ENCODE data around the gene SLC24A4.

The SLC24A4 gene

DNA sequence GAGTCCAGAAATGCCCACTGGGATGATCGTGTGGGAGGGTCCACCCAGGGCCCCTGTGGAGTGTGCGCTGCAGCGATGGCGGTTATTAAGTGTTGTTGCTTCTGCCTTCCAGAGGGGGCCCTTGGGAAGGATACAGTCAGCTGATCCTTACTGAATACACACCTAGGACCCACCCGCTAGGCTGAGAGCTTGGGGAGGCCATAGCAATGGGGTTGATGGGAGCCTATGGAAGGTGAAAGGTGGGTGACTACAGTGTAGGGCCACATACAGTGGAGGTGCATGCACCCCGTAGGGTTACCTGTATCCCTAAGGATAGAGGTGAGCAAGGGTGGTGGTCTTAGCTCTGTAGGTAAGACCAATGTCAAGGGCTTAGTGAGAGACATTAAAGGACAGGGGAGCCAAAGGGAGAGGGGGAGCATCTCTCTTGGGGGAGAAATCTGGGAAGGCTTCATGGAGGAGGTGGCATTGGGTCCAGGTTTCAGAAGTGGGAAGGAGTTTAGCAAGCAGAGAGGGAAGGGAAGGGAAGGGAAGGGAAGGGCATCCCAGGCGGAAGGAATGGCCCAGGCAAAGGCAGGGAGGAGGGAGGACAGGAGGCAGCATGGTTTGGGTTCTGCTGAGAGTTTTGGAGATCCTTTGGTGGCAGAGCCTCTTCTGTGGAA lies 117.5 kb downstream of the SLC24A4 start:
- DNase-seq = no peak

DNA sequence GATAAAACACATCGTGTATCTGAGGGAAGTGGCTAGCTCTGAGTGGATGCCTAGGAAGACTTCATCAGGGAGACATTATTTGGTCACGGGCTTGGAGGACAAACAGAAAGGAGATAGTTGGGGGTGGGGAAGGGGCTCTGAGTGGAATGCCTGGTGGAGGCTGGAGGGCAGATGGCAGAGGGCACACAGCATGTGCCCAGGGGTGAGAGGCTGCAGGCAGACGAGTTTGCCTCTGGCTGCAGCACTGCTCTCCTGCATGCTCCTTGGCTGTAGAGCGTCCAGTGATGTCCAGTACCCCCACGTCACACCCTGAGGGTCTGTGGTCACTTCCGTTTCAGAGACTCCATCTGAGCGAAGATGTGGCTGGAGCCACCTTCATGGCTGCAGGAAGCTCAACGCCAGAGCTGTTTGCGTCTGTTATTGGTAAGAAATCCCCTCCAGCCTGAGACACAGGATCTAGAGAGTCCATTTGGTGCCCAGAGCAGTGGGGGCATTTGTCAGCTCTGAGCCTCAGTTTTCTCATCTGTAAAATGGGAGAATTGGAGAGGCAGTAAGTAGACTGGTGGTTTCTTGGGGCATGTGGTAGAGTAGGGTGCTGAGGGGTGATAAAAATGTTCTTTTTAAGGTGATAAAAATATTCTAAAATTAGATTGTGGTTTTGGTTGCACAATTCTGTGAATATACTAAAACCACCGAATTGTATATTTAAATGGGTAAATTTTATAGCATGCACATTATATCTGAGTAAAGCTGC lies 119.0 kb downstream of the SLC24A4 start:
- DNase-seq = no peak

DNA sequence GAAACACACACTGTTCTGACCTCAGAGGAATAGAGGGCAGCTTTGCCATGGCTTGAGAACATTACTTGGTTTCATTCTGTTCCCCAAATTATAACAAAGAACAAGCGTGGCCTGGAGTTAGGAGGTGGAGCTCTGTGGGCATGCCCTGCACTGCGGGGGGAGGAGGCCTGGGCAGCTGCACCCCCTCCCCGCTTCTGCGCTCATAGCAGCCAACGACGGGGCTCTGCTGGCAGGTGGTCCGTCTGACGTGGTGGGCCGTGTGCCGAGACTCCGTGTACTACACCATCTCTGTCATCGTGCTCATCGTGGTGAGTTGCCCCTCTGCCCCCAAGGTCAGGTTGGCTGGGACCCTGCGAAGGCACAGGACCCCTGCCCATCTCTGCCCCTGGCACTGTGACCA lies 120.2 kb downstream of the SLC24A4 start:
- DNase-seq = no peak

DNA sequence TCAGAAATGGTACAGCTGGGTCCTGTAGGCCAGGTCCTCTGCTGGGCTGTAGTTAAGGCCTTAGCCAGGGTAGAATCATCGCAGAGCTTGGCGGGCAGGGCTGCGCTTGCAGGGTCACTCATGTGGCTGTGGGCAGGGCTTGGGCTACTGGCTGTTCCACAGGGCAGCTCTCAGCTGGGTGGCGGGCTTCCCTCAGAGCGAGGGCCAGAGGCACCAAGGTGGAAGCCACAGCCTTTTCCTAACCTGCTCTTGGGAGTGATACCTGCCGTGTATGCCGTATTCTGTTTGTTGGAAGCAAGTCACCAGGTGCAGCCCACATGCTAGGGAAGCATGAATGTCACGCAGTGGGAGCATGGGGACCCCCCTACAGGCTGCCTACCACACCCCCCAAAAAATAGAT lies 120.8 kb downstream of the SLC24A4 start:
- no peak for DNase-seq

DNA sequence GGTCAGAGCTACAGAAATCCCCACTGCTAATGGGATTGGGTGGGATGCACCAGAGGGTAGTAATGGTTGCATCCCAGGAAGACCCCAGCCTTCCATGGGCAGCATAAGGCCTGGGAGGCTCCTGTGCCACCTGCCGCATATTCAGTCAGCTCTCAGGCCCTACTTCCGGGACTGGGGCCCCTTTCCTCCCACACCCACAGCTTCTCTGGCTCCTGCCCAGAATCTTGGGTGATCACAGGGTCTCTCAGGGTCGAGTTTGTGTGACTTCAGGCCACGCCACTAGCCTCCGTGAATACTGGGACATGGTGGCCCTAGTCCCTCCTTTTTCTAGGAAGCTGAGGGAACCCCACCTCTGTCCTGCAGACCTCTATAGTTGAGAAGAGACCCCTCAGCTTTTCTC lies 123.8 kb downstream of the SLC24A4 start:
- DNase-seq = no peak

DNA sequence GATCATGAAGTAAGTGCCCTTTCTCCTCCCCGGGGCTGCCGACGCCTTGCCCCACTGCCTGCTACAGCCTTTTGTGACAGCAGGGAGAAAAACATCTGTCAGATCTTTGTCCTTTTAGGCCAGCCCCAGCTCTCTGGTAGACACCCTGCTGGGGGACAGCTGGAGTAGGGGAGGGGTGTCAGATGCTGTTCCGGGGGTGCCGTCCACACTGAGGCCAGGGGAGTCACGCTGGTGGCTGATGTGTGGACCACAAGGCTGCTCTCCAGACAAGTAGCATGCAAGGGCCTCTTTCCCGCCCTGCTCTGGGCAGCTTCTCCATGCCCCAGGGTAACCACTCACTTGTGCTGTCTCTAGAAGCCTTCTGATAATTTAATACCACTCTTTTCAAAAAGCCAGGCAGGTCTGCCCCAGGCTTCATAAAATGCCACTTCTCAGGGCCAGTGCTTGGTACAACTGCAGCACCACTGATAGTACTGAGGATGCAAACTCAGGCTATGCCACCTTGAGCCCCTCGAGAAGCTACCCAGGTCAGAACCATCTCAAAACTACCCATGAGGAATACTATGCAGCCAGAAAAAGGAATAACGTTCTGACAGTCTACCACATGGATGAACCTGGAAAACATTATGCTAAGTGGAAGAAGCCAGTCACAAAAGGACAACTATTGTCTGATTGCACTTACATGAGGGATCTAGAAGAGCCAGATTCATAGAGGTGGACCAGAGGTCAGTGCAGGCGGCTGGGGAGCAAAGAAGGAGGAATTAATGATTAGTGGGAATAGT lies 124.6 kb downstream of the SLC24A4 start:
- DNase-seq = no peak

DNA sequence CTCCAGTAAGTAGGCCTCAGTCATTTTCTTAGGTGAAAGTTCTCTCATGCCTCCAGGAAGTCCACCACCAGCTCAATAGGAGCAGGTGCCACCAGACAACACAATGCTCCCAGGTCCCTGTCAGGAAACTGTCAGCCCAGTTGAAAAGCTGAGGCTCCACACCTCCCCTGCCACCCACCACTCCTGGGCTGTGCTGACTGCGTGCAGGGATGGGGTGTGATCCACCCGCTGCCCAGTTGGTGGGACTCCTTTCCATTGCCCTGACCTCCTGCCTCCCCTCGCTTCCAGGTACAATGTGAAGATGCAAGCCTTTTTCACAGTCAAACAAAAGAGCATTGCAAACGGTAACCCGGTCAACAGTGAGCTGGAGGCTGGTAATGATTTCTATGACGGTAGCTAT lies 125.8 kb downstream of the SLC24A4 start:
- no peak for DNase-seq

DNA sequence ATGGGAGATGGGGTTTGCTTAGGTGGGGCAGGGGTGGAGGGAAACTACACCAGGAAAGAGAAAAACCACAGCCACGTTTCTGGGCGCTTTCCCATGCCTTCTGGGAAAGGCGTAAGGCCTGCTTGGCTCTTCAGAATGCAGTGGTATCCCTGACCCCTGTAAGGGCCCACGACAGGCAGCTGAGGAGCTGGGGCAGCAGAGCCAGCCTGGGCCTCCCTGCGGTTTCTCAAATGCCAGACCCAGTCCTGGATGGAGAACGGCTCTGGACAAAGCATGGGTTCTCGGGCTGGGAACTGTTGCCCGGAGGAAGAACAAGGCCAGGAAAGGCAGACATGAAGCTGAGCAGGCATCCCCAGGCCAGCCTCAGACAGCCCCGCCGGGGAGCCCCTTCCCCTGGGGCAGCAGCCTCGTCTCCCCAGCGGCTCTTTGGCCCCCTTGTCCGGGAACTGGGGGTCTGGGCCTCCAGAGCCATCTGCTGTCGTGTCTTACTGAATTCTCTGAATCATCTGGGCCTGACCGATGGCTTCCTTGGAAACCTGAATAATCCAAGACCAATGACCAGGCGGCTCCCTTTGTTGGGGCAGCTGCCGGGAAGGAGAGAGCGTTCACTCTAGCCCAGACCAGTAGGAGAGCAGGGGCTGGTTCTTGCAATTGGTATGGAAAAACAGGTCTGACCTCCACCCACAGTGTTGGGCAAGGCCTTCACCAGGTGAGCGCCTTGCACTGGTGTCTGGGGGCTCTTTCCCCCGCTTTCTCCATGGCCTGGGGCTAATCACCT lies 126.6 kb downstream of the SLC24A4 start:
- DNase-seq = peak; percentile 39

DNA sequence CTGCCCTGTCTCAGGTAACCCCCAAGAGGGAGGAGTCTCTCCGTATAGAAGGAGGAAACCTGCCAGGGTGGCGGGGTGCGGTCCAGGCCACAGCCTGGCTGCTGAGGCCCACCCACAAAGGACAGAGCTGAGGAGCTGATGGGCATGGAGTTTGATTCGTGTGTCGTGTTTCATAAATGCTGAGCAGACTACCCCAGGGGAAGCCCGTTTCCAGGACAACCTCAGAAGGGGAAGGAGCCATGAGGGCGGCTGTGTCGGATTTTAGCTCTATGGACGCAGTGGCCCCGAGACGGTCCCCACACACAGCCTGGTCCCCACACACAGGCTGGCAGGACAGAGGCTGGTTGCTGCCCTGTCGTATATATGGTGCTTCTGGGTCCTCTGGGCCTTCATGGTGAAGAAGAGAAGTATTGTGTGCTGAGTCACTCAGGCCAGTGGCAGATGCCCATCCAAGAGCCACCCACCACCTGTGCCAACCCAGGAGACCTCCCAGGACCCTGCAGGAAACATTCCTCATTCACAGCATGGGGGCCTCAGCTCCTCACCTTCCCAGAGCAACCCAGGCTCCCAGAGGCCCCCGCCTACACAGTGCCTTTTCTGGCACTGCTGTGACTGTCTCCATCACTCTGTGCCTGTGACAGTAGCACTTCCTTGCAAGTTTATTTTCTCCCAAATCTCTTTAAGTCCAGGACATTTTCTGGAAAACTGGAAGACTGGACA lies 127.5 kb downstream of the SLC24A4 start:
- peak; percentile 58 for DNase-seq

DNA sequence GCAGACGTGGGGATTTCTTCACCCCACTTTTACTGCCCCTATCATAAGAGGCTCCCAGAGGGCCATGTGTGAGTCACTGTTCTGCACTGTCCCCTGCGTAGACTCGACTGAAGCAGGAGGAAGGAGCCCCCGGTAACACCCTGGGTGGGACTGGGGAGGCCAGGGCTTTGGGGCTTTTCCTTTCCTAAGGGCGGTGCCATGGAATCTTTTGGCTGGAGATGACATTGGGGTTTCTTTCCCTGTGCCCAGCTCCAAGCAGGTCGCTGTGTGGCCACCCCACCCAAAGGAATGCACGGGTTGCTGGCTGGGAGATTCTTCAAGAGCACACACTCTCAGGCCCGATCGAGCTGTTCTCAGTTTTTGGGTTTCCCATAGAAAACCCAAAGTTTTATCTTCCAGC lies 128.3 kb downstream of the SLC24A4 start:
- no peak for DNase-seq

DNA sequence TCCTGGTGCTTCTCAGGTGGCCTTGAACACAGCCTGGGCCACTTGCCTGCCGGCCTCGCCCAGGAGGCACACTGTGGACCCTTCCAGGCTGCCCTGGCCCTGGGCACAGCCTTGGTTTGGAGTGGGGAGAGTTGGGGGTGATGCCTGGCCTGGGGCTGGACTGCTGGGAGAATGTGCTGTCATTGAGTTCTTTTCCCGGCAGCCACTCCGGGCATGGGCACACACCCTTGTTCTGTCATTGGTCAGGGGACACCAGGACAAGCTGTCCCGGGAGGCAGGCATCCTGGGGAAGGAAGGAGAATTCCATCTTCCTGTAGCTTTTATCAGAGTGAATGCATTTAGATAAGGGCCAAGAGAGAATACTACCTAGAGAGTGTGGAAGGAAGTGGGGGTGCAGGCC lies 128.8 kb downstream of the SLC24A4 start:
- DNase-seq = no peak

DNA sequence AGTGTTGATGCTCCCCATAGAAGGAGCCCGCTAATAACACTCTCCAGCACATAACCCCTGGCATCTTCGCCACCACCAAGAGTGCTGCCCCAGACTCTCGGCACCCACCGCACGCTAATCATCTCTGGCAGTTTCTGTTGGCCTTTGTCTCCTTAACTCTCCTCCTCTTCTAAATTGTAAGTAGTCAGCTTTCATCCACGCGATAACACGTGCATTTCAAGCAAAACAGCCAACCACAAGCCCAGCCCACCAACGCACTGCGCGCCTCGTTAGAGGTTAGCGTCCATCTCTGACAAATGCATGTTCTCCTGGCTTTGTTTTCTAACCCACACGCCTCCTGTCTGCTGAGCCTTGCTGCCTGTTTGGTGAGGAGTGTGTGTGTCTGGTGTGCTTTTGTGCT lies 129.5 kb downstream of the SLC24A4 start:
- no peak for DNase-seq

DNA sequence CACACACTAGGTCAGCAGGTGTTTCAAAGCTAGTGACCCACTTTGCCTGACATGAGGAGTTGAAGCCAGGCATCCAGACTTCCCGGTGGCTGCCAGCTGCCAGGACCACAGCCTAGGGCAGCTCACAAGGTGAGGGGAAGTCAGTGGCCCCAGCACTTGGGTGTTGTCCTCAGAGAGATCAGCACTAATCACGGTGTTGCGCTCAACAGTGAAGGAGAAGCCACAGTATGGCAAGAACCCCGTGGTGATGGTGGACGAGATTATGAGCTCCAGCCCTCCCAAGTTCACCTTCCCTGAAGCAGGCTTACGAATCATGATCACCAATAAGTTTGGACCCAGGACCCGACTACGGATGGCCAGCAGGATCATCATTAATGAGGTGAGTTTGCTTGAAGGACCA lies 130.7 kb downstream of the SLC24A4 start:
- DNase-seq = no peak

DNA sequence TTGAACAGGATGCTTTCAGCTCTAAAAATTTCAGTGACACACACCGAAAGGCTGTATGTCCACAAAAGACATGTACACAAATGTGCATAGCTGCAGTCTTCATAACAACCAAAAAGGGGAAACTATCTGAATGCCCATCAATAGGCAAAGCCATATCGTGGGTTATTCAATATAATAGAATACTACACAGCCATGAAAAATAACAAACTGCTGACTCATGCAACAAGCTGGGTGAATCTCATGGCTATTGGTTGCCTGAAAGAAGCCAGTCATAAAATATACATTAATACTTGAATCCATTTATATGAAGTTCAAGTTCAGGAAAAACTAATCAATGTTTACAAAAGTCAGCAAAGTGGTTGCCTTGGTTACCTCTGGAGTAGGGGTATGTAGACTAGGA lies 132.3 kb downstream of the SLC24A4 start:
- DNase-seq = no peak

DNA sequence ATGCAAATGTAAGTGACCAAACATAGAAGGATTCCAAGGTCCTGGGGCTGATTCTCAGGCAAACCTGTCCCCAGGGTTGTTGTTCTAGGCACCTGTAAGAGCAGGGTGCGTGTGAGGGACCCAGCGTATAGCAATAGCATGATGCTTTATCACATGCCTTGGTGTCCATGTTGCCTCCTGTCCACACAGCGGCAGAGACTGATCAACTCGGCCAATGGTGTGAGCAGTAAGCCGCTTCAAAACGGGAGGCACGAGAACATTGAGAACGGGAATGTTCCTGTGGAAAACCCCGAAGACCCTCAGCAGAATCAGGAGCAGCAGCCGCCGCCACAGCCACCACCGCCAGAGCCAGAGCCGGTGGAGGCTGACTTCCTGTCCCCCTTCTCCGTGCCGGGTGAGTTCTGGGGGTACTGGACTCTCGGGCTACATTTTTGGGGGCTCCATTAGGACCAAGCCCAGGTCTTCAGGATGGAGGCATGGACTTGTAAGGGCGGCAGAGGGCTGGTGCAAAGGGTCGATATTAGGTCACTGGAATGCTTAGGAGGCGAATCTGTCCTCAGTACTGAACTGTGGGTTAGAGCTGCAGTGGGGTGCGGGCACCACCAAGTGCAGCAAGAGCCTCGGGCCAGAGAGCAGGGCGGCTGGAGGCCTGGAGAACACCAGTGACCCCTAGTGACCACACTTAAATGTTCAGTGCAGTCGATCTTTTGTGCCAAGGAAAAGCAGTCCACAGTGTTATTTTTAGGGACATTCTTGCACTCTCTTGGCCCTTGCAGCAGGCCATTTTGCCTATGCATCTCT lies 133.4 kb downstream of the SLC24A4 start:
- peak; percentile 85 for DNase-seq

DNA sequence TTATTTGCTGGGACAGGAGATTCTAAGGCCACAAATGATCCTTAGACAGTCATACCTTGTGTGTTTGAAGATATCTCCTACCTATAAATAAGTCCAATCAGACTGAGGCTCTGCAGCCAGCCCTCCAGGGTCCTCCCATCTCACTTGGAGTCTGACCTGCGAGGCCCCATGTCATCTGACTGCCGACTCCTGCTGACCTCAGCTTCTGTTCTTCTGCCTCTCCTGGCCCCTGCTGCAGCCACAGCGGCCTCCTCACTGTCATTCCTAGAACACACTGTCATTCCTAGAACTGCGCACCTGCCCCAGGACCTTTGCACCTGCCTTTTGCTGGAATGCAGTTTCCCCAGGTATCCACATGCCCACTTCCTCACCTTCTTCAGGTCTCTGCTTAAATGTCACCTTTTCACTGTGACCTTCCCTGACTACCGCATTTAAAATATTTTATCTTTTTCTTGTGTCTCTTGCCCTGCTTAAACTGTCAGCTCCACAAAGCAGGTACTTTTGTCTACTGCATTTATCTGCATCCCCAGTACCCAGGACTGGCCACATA lies 134.1 kb downstream of the SLC24A4 start:
- DNase-seq = no peak

DNA sequence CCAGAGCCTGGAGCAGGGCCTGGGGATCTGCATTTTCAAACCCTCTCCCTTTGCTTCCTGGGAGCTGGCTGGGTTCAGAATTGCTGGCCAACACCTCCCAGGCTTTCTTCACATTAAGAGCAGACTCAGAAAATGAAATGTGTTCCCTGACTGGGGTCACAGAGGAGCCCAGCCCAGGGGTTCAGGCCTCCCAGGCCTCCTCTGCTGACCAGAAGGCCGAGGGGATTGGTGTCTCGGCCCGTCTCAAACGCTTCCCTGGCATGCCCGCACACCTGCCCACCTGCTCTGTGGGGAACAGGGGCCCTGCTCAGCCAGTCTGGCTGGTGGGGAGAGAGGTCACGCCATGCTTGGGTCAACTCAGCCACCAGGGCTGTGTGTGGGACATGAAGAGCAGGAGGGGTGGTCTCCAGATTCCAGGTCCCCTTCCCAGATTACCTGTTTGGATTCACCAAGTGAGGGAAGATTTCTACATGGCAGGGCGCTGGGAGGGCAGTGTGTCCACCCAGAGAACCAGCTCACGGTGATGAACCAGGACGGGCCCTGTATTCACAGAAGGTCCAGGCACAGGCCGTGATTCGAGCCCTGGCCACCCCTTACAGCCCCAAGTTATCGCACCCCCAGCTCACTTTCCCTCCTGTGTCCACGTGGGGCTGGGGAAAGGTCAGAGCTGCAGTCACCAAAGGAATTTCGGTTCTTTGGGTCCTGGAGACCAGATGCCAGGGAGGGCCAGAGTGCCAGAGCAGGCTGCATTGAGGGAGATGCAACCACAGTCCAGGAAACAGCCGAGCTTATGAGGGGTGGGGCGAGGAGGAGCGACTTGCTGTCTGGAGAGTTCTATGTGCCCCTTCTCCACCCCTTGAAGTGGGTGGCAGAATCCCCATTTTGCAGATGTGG lies 135.4 kb downstream of the SLC24A4 start:
- no peak for DNase-seq

DNA sequence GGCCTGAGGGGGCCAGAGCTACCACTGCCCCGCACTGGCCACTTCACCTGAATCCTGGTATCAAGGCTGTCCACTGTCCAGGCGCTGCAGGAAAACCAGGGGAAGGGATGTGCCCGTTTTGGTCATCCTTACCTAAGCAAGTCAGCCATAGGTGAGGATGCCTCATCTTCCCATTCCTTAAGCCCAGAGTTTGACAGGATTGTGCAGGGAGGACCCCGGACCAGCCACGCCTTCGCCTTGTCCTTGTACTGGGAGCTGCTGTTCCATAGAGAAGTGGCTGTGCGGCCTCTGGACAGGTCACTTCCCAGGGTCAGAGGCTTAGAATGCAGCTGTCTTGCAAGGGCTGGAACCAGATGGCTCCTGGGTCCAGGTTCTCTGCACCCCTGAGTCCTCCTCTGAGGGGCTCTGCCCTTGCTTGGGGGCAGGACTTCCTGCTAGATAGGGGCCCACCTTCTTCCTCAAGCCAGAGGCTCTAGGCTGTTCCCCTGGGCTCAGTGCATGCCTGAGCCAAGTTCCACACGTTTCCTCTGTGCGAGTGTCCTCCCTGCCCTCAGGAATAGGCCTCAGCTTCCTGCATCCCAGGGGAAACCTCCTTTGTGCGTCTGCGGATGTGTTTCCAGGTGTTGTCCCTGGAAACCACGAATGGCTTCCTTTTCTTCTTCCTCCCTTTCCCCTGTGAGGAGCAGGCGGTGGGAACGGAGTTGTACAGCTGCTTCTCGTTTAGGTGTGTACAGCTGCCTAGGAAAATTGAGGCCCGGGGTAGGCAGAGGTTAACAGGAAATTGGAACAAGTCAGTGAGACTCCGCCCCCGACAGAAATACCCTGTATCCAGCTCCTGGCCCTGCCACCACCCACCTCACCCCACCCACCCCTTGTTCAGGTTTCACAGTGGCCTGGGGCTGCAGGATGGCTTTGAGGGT lies 136.3 kb downstream of the SLC24A4 start:
- no peak for DNase-seq

DNA sequence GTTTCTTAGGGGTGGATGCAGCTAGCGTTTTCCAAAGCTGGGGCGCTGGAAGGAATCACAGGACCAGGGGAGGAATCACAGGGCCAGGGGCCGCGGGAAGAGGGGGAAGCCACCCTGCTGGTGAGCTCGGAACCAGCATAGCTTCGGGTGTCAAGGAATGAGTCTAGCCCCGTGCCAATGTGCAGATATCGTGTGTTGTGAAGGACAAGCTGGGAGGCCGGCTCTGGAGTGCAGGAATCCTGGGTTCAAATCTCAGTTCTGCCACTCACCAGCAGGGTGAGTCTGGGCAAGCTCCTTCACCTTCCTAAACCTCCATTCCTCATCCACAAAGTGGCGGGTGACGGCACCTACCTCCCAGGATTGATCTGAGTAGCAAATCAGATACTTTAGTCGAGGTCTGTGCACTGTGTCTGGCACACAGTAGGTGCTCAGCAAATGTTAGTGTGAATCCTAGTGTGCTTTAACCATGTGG lies 137.0 kb downstream of the SLC24A4 start:
- DNase-seq = no peak
